ENCODE data around the gene MROH7.

The MROH7 gene

DNA sequence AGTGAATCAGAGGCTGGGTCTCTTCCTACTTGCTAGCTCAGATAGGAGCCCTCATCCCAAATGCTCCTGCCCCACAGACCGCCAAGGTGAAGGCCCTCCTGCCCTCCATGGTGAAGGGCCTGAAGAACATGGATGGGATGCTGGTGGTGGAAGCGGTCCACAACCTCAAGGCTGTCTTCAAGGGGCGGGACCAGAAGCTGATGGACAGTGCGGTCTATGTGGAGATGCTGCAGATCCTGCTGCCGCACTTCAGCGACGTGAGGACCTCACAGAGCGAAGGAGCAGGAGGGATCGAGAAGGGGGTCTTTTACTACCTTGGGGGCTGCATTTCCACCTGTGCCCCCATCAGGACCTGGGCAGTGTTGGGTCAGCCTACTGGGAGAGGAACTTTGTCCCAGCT lies 59.5 kb downstream of the MROH7 start:
- DNase-seq: no peak

- DNase-seq: no peak
Observed at GRCh38 chr1:54701996-54702395, 60.4 kb downstream of the MROH7 start.

- no peak for DNase-seq
Observed at GRCh38 chr1:54703471-54703870, 61.9 kb downstream of the MROH7 start.

DNA sequence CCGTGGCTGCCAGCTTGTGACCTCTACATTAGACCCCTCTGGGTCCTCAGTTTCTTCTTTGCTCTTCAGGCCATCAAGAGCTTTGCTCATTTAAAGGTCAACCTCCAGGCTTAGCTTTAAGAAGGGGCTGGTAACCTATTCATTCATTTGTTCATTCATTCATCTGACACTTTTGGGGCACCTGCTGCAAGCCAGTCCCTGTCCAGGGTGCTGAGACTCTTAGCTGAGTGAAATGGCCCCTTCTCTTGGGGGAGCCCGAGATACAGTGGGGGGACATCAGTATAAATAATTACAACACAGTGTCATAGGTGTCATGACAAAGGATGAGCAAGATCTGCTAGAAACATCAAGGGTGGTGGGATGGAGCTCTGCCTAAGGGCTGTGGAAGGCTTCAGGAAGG lies 63.6 kb downstream of the MROH7 start:
- no peak for DNase-seq

DNA sequence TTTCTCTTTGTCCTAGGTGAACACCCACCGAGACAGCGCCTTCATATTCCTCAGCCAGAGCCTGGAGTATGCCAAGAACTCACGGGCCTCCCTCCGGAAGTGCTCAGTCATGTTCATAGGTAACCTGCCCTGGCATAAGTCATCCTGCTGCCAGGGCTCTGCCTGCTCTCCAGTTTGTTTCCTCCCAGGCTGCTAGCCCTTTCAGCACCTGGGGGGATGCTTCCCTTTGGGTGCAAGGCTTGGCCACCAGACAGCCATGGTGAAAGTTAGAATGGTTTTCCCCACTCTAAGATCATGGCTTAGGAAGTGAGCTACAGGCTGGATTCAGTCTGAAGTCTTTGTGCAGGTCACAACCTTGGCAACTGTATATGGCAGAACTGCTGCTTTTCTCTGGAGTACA lies 64.8 kb downstream of the MROH7 start:
- DNase-seq: no peak

- no peak for DNase-seq
Observed at GRCh38 chr1:54708385-54708784, 66.8 kb downstream of the MROH7 start.

DNA sequence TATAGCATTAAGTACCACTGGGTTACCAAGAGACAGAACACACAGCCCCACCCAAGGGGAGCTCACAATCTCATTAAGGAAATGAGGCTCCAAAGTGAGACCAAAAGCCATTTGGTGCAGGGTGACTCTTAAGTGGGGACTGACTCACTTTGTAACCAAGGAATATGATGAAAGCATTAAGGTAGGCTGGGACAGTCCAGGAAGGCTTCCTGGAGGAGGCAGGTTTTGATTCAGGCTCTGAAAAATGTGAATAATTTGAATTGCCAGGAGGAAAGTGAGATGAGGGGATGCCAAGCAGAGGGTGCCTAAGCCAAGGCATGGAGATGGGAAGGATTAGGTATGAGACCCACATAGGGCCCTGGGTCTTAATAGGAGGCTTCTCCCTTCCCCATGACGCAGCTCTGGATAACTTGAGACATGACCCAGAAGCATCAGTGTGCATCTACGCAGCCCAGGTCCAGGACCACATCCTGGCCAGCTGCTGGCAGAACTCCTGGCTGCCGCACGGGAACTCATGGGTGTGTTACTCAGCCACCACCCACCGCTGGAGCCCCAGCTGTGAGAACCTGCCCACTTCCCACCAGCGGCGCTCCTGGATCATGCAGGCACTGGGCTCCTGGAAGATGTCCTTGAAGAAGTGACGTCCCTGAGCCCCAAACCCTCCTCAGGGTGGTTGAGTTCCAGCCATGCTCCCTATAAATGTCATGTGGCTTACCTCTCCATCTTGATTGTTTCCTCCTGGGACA lies 68.1 kb downstream of the MROH7 start:
- DNase-seq: no peak

DNA sequence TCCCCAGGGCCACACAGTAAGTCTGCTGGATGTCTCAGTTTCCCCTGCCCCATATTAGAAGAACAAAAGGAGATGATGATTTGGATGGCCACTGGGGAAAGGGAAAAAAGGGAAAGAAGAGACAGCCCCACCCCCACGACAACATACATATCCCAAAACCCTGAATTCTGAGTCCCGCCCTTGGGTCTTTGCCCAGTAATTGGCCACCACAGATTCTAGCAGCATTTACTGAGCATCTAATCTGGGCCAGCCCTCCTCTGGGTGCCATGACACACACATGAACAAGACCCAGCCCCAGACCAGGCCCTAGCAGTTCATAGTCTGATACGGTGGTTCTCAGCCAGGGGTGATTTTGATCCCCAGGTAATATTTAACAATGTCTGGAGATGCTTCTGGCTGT lies 68.8 kb downstream of the MROH7 start:
- no peak for DNase-seq

DNA sequence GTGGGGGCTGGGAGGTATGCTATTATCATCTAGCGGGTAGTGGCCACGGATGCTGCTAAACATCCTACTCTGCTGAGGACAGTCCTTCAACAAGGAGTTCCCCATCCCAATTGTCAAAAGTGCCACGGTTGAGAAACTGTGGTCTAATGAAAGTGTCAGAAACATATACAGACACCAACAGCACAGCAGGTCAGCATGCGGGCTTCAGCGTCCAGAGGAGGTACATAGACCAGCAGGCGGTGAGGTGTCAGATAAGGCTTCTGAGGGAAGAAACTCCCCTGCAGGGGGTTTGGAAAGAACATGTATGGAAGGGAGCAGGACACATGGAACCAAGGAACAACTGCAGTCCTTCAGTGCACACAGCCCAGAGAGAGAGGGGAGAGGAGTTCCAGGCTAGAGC lies 69.3 kb downstream of the MROH7 start:
- no peak for DNase-seq

GRCh38 chr1:54711536-54711935 lies 70.0 kb downstream of the MROH7 start:
- DNase-seq: no peak

DNA sequence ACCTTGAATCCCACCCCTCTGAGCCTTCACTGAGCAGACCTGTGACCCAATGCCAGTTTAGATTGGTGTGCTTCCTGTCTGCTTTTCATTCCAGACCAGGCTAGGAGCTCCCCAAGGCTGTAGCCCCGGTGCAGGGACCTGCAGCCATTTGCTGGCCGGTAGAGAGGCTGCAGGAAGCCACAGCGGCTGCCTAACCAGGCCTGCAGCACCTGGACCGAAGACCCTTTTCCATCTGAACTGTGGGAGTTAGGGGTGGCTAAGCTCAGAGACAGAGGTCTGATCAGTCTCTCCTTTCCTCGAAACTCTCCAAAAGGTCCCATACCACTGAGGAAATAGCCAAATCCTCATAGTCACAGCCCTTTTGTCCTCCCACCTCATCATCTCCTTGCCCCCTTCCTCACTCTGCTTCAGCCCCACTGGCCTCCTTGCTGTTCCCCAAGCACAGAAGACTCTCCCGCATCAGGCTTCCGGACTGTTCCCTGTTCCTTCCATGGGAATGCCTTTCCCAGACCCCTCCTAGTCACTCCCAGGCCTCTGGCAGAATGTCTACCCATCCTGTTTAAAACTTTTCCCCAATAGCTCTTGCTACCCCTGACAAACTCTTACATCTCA lies 73.4 kb downstream of the MROH7 start:
- no peak for DNase-seq

GRCh38 chr1:54715493-54716298 lies 74.1 kb downstream of the MROH7 start, which contains the start of gene TTC4:
TSS of gene TTC4 (plus strand) at chr1:54715861. CDS start at chr1:54715909, 48 bp downstream.
- peak; percentile 89 for DNase-seq

DNA sequence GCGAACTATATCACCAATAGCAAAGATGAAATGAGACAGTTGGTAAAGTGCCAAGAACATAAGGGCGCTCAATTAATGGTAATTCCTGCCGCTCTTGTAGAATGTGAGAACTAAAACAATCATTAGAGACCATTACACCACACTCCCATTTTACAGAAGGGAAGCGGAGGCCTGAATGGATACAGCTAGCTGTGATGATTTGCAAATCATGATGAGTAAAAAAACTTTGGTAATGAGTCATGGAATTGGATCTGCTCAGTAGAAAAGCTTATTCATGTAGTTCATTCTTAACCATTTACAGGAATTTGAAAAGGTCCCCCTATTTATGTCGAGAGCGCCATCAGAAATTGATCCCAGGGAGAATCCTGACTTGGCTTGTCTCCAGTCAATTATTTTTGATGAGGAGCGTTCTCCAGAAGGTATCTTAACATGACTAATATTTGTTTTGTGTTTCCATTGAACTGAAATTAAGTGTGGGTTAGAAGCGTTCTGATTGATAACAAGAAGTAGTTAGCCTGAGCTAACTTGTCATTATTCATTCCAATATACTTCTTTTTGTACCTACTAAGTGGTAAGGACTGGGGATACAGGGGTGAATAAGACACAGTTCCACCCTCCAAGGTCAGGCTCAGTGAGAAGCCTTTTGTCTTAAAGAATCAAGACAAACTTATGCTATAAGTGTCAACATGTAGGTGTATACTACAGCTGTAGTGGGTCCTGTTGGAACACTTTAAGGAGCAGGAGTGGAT lies 74.9 kb downstream of the MROH7 start:
- peak; percentile 30 for DNase-seq

DNA sequence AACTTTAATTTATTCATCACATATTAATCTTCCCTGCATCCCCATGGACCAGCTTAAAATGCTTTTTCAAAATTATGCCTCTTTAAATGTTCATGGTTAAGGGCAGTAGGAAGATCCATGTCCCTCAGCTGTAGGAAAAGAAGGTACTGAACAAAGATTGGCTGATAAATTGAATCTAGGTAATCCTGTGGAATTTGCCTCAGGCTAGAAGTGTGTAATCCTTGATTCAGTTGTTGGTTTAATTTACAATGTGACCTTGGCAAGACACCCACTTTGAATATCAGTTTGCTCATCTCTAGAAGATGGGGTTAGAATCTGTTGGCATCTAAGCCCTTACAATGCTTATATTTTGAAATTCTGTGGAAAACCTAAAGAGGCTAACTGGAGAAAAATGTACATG lies 80.1 kb downstream of the MROH7 start:
- DNase-seq: no peak

DNA sequence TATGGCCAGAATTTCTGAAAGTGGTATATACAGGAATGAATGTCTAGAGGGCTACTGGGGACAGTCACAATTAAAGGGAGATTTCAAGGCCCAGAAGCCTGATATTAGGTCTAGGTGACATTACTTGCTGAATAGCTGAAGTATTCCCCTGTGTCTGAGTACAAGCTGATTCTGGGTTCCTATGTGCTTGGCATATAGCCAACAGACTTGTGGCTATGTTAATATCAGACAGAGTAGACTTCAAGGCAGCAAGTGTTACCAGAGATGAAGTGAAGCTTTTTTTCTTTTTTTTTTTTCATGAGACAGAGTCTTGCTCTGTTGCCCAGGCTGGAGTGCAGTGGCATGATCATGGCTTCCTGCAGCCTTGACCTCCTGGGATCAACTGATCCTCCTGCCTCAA lies 82.4 kb downstream of the MROH7 start:
- no peak for DNase-seq

DNA sequence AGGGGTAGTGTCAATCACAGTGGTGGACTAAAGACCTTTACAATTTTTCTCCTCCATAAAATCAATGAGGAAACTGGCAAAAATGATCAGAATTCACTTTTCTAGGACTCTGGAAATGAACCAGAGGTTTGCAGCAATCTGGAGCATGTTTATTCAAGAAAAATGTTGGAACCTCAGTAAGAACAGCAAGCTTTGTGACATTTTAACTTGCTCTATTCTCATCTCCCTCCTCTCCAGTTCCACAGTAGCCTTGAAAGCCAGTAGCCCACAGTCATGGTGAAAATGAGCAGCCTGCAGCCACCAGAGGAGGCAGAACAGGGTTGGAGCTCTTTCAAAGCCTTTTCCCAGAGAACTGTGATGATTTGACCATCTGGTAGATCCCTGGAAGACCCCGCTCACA lies 83.2 kb downstream of the MROH7 start:
- DNase-seq: no peak

DNA sequence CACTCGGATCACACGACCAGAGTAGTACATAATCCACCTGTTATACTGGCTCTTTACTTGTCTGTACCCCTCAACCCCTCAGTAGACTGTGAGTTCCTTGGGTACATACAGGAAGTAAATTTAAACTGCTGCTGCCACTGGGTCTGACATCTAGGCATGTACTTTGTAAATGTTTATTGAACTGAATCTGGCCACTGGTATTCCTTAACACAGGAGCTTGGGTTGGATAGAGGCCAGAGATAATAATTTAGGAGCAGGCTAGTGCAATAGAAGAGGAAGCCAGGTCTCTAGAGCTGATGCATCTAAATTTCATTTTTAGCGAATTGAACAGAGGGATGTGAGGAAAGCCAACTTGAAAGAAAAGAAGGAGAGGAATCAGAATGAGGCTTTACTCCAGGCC lies 86.4 kb downstream of the MROH7 start:
- no peak for DNase-seq

- DNase-seq: no peak
Observed at GRCh38 chr1:54736685-54737084, 95.1 kb downstream of the MROH7 start.

- no peak for DNase-seq
Observed at GRCh38 chr1:54738244-54738643, 96.7 kb downstream of the MROH7 start.

DNA sequence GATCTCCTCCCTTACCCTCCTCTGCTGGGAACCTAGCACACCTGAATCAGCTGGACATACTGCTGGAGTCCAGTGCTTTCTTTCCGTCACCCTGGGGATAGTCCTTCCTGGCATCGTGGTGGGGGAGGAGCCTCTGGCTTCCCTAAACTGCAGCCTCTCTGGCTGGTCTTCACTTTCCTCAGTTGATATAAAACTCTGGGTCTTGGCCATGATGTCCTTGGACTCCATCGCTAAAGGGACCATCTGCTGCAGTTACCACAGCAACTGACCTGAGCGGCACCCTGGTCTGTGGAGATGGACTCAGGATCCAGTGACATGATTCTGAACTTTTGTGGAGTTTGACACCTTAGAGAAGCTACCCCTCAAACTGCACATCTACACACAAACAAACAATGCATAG lies 99.9 kb downstream of the MROH7 start:
- no peak for DNase-seq

GRCh38 chr1:54742282-54742681 lies 100.7 kb downstream of the MROH7 start:
- no peak for DNase-seq

DNA sequence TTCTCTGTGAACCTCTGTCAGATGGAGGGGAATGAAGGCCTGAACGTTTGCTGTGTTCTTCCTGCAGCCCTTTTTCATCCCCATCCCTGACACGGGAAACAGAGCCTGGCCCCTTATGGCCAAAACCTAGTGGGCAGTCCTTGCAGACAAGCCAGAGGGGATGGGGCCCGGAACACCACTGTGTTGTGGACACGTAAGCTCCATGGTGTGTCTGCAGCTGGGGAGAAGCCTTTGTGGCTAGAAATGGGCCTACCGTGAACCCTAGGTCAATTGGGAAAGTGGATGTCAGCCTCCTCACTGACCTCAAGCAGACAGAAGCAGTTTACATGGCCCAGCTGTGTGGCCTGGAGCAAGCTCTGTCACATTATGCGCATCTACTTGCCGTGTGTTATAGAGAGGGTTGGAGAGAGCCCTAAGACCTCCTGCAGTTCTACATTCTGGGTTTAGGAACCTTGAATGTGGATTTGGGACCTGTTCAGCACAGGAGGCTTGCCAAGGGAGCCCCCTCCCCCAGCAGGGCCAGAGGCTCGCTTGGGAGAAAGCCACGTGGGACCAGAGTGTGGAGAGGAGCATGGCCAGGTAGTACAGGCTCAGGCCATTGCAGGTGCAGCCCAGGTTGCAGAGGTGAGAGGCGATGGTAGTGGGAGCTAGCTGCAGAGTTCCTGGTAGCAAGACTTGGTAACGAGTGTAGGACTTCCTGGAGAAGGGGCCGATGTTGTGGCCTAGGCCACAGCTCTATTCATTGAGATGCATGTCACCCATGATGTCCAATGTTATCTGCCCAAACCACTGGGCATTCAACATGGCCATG lies 102.0 kb downstream of the MROH7 start:
- no peak for DNase-seq

All from activated CD4-positive, alpha-beta T cell treated with anti-CD3 and anti-CD28 coated beads for 48 hours (primary cell).